GM18867 (cell line): ENCODE measurements around the gene TYW1B.
A peak's percentile ranks its signal among the peaks of the same experiment; 100 is the strongest.
"Not testable (repeated sequence)": the region's sequence is repeated elsewhere in the genome, so short reads cannot be mapped to it uniquely, and the experiment has no call there.

ENCODE experiments used
- ATAC-seq: cut with Tn5 transposase; IDR thresholded peaks from one replicate; pipeline ENCODE4 v1.9.1; 2021; ENCODE audit warnings: mild to moderate bottlenecking, moderate library complexity; ENCODE audit not compliant: unreplicated experiment

The TYW1B gene

GRCh38 chr7:72580142-72580770, 247.7 kb downstream of the TYW1B start:
- ATAC-seq, result not testable (repeated sequence)

GRCh38 chr7:72577107-72577506, 250.9 kb downstream of the TYW1B start:
- no peak for ATAC-seq

DNA sequence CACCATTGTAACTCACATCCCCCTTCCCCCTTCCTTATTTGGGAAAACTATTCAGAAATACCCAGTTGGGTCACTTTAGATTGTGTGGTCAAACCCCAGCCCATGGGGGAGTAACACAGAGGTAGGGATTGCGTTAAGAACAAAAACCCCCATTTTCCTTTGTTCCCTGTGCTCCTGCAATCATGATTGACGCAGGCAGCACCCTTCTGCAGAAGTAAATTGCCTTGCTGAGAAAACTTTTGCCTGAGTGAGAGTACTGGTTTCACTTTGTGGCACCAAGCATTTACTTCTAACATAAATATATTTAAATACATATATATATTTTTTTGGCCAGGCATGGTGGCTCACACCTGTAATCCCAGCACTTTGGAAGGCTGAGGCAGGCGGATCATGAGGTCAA, 266.0 kb downstream of the TYW1B start:
- not testable (repeated sequence) for ATAC-seq

- not testable (repeated sequence) for ATAC-seq
Observed at GRCh38 chr7:72559546-72559945, 268.5 kb downstream of the TYW1B start.

- not testable (repeated sequence) for ATAC-seq
Observed at GRCh38 chr7:72556733-72557132, 271.3 kb downstream of the TYW1B start.

DNA sequence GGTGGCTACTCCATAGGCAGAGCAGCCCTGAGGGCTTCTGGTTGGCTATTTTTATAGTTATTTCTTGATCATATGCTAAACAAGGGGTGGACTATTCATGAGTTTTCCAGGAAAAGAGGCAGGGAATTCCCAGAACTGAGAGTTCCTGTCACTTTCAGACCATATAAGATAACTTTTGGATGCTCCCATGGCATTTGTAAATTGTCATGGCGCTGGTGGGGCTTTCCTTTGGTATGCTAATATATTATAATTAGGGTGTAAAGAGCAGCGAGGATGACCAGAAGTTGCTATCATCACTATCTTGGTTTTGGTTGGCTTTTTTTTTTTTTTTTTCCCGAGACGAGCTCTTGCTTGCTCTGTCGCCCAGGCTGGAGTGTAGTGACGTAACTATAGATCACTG, 272.8 kb downstream of the TYW1B start:
- ATAC-seq, result not testable (repeated sequence)

GRCh38 chr7:72554401-72554800, 273.6 kb downstream of the TYW1B start:
- ATAC-seq, result not testable (repeated sequence)

DNA sequence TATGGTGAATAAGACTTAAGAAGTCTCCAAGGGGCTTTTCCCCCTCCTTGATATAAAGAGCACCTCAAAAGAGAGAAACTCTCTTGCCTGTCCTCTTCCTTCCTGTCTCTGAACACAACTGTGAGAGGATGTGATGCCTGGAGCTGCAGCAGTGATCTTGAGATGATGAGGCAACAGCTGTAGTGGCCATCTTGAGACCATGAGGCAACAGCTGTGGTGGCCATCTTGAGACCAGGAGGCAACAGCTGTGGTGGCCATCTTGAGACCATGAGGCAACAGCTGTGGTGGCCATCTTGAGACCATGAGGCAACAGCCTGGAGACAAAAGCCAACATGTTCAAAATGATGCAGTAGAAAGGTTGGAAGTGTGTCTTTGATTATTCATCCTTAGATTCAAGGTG, 277.5 kb downstream of the TYW1B start:
- not testable (repeated sequence) for ATAC-seq

- ATAC-seq, result peak; percentile 78
Observed at GRCh38 chr7:72546586-72547237, 281.3 kb downstream of the TYW1B start.

DNA sequence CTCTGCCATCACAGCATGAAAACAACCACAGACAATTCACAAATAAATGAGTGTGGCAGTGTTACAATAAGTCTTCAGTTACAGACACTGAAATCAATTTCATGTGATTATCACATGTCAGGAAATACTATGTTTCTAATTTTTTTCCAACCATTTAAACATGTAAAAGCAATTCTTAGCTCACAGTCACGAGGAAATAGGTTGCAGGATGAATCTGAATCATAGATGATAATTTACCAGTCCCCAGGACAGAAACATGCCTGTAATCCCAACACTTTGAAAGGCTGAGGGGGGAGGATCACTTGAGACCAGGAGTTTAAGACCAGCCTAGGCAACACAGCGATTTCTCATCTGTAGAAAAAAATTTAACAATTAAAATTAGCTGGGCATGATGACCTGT, 283.5 kb downstream of the TYW1B start:
- not testable (repeated sequence) for ATAC-seq

DNA sequence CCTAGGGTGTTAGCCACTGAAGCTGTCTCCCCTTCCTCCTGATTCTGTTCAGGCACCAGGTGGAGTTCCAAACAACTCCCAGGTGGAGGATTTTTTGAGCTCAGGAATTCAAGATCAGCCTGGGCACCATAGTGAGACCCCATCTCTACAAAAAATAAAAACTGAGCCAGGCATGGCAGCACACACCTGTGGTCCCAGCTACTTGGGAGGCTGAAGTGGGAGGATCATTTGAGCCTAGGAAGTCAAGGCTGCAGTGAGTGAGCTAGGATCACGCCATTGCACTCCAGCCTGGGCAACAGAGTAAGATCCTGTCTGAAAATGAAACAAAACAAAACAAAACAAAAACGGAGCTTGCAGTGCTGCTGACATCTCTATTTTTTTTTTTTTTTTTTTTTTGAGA, 287.1 kb downstream of the TYW1B start:
- ATAC-seq, result no peak

- ATAC-seq, result no peak
Observed at GRCh38 chr7:72540106-72540611, 287.8 kb downstream of the TYW1B start.

DNA sequence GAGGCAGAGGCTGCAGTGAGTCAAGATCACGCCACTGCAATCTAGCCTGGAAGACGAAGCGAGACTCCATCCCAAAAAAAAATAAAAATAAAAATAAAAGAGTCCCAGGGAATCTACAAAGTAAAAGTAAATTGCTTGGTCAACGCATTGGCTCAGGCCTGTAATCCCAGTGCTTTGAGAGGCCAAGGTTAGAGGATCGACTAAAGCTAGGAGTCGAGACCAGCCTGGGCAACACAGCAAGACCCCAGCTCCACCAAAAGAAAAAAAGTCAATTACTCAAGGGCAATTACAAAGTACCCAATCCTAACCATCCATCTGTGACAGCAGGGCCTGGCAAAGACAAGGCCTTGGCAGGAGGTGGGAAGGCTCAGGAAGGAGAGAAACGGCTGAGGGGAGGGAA, 288.3 kb downstream of the TYW1B start:
- ATAC-seq, result no peak

GRCh38 chr7:72538856-72539255, 289.1 kb downstream of the TYW1B start:
- no peak for ATAC-seq

DNA sequence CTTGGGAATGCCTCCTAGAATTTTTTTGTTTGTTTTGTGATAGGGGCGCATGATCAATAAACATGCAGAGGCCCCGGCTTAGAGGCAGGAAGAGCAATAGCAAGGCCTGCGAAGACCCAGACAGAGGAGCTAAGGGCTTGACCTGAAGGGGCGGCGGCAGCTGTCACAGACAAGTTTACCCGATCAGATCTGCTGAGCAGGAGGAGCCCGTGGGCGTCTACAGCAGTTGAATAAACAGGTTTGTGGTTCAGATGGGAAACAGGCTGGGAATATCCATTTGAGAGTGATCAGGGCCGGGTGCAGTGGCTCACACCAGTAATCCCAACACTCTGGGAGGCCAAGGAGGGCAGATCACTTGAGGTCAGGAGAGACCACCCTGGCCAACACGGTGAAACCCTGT, 289.9 kb downstream of the TYW1B start:
- no peak for ATAC-seq

- not testable (repeated sequence) for ATAC-seq
Observed at GRCh38 chr7:72536038-72536437, 292.0 kb downstream of the TYW1B start.

- ATAC-seq, result not testable (repeated sequence)
Observed at GRCh38 chr7:72531048-72531447, 297.0 kb downstream of the TYW1B start.
